Activated CD4-positive, alpha-beta T cell treated with anti-CD3 and anti-CD28 coated beads, Interleukin-2, Interleukin-6, amounts not matched to agents 100 ng/mL and 50 ng/mL, durations not matched to agents 16 hours and 8 hours (primary cell): ENCODE results near the gene TNFRSF25.

Experiments used
- DNase-seq: peaks from one replicate; pipeline ENCODE4 v3.0.0-alpha.2; 2020

The TNFRSF25 gene, protein sequence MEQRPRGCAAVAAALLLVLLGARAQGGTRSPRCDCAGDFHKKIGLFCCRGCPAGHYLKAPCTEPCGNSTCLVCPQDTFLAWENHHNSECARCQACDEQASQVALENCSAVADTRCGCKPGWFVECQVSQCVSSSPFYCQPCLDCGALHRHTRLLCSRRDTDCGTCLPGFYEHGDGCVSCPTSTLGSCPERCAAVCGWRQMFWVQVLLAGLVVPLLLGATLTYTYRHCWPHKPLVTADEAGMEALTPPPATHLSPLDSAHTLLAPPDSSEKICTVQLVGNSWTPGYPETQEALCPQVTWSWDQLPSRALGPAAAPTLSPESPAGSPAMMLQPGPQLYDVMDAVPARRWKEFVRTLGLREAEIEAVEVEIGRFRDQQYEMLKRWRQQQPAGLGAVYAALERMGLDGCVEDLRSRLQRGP

DNA sequence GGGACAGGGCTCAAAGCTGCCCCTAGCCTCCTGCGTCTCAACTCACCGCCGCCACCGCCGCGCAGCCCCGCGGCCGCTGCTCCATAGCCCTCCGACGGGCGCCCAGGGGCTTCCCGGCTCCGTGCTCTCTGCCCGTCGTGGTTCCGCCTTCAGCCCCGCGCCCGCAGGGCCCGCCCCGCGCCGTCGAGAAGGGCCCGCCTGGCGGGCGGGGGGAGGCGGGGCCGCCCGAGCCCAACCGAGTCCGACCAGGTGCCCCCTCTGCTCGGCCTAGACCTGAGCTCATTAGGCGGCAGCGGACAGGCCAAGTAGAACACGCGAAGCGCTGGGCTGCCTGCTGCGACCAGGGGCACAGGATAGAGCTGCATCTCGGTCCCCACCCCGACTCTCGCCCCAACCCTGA lies at the start of gene TNFRSF25:
Gene TNFRSF25 (minus strand): TSS at position 151 of the 400 bp plus-strand sequence. CDS start 66 bp downstream, at position 85.
- DNase-seq = peak; percentile 72

DNA sequence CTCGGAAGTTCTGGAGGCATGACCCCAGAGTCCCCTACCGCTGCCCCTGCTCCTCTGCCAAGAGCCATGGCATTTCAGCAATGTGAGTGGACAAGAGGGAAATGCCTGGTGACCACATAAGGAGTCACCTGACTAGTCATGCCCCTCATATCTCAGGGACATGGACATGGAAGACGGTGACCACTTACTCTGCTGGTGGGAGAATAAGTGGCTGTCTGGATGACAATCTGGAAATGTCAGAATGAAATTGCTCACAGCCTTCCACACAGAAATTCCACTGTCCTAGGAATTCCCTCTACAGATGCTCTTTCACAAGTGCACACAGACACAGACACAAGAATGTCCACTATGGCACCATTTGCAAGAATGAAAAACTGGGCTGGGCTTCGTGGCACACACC lies 49.8 kb upstream of the TNFRSF25 start:
- DNase-seq = no peak

DNA sequence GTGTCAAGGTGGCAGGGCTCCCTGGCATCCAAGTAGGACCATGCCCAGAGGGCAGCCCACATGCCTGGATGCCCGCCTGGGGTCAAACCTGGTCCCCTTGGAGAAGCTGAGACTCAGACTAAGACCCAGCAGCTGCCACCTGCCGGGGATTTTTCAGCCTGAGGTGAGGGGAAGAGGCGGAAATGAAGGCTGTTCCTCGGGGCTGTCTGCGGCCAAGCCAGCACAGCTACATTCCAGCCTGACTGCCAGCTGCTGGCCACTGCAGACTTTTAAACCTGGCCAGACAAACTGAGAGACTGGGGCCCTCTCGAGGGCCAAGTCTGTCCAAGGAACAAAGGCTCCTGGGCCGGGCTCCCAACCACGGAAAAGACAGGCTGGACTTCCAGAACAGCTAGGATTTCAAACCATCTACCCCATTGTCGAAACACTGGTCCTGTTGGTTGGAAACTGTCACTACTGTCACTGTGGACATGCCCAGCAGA lies 47.4 kb upstream of the TNFRSF25 start:
- no peak for DNase-seq

- DNase-seq = no peak
Measured at GRCh38 chr1:6512908-6513280, 46.9 kb upstream of the TNFRSF25 start.

DNA sequence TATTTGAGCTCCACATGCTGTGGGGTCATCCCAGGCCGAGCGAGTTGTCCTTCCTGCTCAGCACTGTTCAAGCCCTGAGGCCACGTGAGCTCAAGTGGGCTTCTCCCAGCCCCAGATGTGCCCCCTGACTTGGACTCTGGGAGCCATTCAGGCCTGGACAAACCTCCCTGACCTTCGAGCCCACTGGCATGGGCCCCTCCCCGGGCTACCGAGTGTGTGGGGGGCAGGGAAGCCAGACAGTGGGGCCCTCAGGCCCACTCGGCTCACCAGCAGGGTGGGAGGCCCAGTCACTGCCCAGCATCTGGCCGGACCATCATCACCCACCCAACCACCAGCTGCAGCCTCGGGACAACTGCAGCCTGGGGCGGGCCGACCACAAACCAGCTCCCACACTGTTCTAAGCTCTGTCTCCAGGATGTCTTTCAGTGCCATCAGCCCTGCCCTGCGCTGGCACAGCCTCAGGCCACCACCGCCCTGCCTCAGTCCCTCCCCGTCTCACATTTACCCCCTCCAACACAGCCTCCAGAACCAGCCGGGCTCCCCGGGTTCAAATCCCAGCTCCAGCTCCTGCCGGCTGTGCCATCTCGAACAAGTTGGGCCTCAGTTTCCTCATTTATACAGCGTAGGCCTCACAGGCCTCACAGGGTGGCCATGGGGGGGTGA lies 46.4 kb upstream of the TNFRSF25 start:
- no peak for DNase-seq

DNA sequence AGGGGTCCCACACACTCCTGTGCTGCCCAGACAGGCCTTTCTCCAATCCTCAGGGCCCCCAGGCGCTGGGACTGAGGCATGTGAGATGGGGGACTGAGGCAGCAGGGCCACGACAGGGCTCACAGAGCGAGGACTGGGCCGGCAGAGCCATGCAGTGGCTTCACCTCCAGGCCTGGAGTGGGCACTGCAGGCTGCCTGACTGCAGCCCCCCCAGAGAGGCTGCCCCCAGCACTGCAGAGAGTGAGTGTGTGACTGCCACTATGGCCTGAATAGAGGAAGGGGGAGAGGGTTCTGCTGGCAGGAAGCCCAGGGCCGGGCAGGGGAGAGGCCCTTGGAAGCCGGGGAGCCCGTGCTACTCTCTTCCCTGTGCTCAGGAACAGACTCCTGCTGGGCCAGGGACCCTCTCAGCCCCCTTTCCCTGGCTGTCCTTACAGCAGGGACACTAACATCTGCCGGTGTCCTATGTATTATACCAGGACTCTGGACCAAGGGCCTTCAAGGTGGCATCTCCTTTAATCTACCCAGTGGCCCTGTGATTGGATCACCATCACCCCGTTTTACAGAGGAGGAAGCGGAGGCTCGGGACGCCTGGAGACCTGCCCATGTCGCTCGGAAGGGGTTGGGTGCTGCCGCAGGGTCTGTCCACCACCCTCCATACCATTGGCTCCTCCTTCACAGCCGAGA lies 45.7 kb upstream of the TNFRSF25 start:
- DNase-seq = no peak

DNA sequence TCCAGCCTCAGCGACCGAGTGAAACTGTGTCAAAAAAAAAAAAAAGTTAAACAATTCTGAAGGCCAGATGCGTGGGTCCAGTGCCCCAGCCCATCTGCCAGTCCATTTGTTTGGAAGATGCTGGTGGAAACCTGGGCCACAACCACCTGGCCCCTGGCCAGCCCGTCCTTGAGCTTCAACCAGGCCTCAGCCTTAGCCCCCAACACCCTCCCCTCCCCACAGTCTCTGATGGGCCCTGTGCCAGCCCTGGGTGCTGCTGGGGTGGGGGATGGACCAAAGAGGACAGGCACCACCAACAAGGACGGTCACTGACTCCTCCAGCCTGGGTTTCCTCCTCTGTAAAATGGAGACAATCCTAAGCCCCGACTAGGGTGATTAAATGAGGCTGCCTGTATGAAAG lies 45.1 kb upstream of the TNFRSF25 start:
- no peak for DNase-seq

GRCh38 chr1:6510493-6510892 lies 44.5 kb upstream of the TNFRSF25 start:
- no peak for DNase-seq

DNA sequence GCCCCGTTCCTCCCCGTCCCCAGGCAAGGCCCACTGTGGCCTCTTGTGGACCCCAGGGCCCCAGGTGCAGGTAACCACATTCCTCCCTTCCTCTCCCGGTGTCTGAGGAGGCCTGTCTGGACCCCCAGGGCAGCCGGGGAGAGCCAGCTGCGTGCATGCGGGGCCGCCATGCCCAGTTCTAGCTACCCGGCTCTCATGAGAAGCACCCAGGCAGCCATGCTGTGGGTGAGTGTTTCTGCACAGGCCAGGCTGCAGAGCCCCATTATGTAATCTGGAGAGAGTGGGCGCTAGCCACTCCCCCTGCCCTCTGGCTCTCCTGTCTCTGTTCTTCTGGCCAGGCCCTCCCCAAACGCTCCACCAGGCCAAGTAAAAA lies 43.9 kb upstream of the TNFRSF25 start:
- DNase-seq = no peak

- DNase-seq = no peak
Measured at GRCh38 chr1:6509220-6509918, 43.4 kb upstream of the TNFRSF25 start.

- no peak for DNase-seq
Measured at GRCh38 chr1:6508816-6509189, 42.8 kb upstream of the TNFRSF25 start.

DNA sequence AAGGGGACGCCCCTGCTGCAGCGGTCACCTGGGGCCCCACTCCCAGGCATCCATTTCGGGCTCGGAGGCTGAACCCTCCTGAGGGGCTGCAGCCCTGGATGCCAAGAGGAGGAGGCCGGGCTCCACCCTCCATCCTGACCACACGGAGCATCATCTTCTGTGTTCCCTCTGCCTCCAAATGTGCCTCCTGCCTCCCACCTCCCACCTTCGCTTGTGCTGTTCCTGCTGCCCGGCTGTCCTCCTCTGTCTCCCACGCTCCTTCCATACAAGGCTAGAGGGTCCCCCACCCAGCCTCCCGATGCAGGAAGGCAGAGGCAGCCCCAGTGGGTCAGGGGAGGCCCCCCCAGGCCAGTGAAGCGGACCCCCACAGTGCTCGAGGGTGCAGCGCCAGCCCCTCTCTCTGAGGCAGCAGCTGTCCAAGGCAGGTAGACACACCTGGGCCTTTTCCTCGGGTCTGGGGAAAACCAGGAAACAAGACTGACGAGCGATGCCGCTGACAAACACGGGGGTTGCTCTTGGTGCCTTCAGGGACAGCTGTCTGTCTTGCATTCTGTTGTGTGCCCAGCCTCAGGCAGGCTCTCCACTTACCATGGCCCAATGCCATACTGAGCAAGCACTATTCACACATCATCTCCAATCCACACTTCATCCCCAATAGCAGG lies 42.3 kb upstream of the TNFRSF25 start:
- DNase-seq = no peak

- DNase-seq = no peak
Measured at GRCh38 chr1:6507461-6507911, 41.5 kb upstream of the TNFRSF25 start.

- DNase-seq = no peak
Measured at GRCh38 chr1:6507037-6507428, 41.1 kb upstream of the TNFRSF25 start.

DNA sequence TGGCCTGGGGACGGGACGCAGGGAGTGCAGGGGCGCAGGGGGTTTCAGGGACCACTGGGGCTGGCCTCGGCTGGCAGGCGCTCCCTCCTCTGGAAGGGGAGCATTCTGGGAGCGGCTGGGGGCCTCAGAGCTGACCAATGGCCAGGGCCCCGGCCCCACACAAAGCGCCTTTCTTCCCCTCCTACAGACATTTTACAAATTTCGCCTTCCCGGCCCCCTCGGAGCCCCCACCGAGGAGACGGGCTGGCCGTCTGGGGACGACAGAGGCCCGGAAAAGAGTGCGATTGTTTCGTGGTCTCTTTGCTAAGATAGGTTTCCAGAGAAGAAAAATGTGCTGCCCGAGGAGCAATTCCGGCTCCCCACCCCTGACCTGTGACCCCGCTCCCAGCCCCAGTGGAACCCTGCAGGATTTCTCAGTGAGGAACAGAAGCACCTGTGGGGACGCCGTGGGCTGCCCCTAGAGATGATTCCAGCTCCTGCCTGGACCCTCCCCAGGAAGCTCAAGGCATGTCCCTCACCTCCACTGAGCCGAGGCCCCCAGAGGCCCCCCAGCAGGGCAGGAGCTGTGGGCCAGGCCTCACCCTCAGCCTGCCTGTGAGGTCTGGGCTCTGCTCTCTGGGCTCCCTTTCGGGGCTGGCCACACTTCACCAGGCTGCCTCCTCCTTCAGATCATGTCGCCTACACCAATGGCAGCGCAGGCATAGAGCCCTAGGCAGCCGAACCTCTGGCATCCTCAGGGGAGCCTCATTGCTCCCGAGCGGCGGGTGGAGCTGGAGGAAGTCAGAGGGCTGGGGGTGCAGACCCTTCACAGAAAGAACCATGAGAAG lies 40.5 kb upstream of the TNFRSF25 start:
- no peak for DNase-seq

- DNase-seq = no peak
Measured at GRCh38 chr1:6505367-6506209, 39.6 kb upstream of the TNFRSF25 start.

DNA sequence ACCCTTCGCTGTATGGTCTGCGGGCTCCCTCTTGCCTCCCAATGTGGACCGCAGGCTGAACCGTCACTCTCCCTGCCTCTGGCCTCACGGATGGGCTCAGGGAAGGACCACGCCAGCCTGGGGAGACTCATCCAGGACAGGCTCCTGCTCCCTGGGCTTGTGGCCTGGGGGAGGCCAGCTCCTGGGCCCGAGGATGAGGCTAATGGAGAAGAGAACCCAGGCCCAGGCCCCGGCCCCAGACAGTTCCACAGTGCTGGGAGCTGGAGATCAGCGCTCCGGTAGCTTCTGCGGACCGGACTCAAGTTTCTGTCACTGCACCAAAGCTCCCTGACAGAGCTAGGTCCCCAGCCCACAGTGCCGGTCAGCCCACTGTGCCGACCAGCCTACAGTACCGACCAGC lies 38.9 kb upstream of the TNFRSF25 start:
- no peak for DNase-seq

GRCh38 chr1:6503884-6504602 lies 38.1 kb upstream of the TNFRSF25 start:
- DNase-seq = no peak

DNA sequence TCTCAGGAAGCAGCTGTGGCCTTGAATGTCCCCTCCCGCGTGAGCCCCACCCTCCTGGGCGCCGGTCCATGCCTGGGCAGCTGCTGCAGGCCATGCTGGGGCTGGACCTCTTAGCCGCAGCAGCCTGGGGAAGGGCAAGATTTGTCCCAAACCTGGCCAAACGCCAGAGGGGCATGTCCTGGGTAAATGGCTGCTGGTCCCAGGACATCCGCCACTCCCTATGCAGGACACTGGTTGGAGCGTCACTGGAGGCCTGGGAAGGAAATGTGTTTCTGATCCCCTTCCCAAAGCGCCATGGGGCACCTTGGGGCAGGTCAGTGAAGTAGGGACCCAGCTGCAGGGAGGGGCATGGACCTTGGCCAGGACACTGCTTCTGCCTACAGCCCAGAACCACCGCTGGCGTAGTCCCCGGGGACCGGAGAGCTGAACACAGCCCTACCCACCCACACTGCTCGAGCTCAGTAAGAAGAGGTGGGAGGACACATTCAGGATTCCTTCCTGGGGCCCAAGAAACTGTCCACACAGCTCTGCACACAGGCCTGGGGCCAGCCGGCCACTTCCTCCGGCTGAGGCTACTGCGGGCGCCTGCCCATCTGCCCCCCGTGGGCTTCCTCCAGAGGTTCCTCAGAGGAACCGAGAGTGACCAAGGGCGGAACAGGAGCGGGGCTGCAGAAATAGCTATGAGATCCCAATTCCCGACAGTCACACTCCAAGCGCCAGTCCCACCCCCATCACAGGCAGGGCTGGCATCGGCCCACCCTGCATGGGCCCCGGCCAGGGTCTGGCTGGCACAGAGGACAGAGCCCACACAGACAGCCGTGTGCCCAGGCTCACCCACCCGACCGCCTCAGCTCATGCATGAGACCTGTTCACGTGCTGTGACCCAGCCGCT lies 36.3 kb upstream of the TNFRSF25 start:
- no peak for DNase-seq
